ENCODE data around the gene SLC9A2. TPM values are rescaled to one million over a fixed set of nuclear protein-coding genes. Genes with fewer than 3 reads are reported as not detected.

The SLC9A2 gene
- total RNA-seq, 1 donor from 2014 or later = not detected

- Mint-ChIP-seq H3K4me3 (no peak overlapping the region), H3K4me1 (peaks cover 6% of the 10 kb centered on the region), H3K27ac (no peak overlapping the region), H3K9me3 (no peaks in the 10 kb centered on the region), H3K27me3 (no peaks in the 10 kb centered on the region), H3K36me3 (ENCODE audit: low read depth) (peaks cover 3% of the 10 kb centered on the region)
- ATAC-seq (ENCODE audit: low read depth) (no peak), DNase-seq (no peak)
- intact Hi-C loops (cut with micrococcal nuclease) = no loop called here
- CTCF ChIA-PET = interaction anchor here (0.9 to 1.6 kb wide), 6 partner anchors 11 to 26 kb away, joined by 3 to 4 read pairs (median 4); a partner anchor contains a TSS
- TF ChIP-seq CTCF (IDR thresholded peaks at IDR 0.05) = no peak
- POLR2A ChIA-PET = no interaction called here
These were observed 135.2 kb downstream of the SLC9A2 start for GRCh38 chr2:102754456-102755145.

GRCh38 chr2:102755284-102755683 lies 135.9 kb downstream of the SLC9A2 start:
- no peak overlapping the region for H3K27ac Mint-ChIP-seq
- ATAC-seq (ENCODE audit: low read depth) (no peak), DNase-seq (no peak)
- no peaks in the 10 kb centered on the region for H3K27me3 Mint-ChIP-seq
- no peaks in the 10 kb centered on the region for H3K9me3 Mint-ChIP-seq
- no peak overlapping the region for H3K4me3 Mint-ChIP-seq
- ChIA-PET CTCF (interaction anchor here (0.9 to 1.5 kb wide), 4 partner anchors 11 to 24 kb away, joined by 3 to 4 read pairs (median 3); a partner anchor contains a TSS), POLR2A (no interaction called here)
- no peak for TF ChIP-seq CTCF (IDR thresholded peaks at IDR 0.05)
- intact Hi-C loops (cut with micrococcal nuclease) = no loop called here
- H3K4me1 Mint-ChIP-seq = peaks cover 2% of the 10 kb centered on the region
- H3K36me3 Mint-ChIP-seq (ENCODE audit: low read depth) = peaks cover 3% of the 10 kb centered on the region

- intact Hi-C loops (cut with micrococcal nuclease) = no loop called here
These were observed 139.1 kb downstream of the SLC9A2 start for GRCh38 chr2:102758439-102758838.

More at GRCh38 chr2:102758439-102758838, 139.1 kb downstream of the SLC9A2 start:
- POLR2A ChIA-PET = no interaction called here
- Mint-ChIP-seq H3K4me3 (no peak overlapping the region), H3K27ac (no peak overlapping the region), H3K9me3 (no peaks in the 10 kb centered on the region), H3K27me3 (no peaks in the 10 kb centered on the region), H3K36me3 (ENCODE audit: low read depth) (peaks cover 7% of the 10 kb centered on the region), H3K4me1 (no peaks in the 10 kb centered on the region)
- CTCF ChIA-PET = interaction anchor here (0.6 kb wide), 1 partner anchor 22 kb away, joined by 3 read pairs; a partner anchor contains a TSS
- ATAC-seq (ENCODE audit: low read depth) (no peak), DNase-seq (no peak)
- TF ChIP-seq CTCF (IDR thresholded peaks at IDR 0.05) = no peak

Other genes with a start within 250 kb of the SLC9A2 start
- gene IL18RAP, start 196.4 kb upstream of the SLC9A2 start, total RNA-seq = 0.98 and 1.5 TPM in 2 replicates
- 0.05 and 0.11 TPM in 2 replicates for gene SLC9A4, start 146.3 kb upstream of the SLC9A2 start, total RNA-seq
- gene TMEM182, start 142.5 kb downstream of the SLC9A2 start, total RNA-seq = 3.1 and 3.9 TPM in 2 replicates

Data from activated B cell treated with CpG ODN at 0.5 μM for 24 hours (primary cell).